Activated CD4-positive, alpha-beta T cell treated with anti-CD3 and anti-CD28 coated beads for 4 hours (primary cell): ENCODE results near the gene MTG1.
A peak's percentile ranks its signal among the peaks of the same experiment; 100 is the strongest.
"Not testable (repeated sequence)": the region's sequence is repeated elsewhere in the genome, so short reads cannot be mapped to it uniquely, and the experiment has no call there.

Source experiments
- DNase-seq, 2 donors: peaks; one replicate each; pipeline ENCODE4 v3.0.0-alpha.2; 2020

Gene MTG1

DNA sequence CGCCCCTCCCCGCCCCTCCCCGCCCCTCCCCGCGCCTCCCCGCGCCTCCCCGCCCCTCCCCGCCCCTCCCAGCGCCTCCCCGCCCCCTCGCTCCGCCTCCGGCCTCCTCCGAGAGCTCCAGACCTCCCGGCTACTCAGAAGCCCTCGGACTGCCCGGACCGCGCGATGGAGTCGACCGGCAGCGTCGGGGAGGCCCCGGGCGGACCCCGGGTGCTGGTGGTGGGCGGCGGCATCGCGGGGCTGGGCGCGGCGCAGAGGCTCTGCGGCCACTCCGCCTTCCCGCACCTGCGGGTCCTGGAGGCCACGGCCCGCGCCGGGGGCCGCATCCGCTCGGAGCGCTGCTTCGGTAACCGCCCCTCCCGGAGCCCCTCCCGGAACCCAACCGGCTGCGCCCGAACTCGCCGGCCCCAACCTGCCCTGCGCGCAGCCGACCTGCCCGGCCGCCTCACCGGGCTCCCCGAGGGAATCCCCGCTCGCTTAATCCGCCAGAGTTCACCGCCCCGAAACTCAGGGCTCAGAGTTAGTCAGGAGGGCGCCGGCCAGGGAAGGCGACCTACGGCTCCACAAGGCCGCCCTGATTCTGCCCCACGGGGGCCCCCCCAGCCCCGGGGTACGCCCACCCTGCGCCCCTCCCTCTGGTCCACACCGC lies 14.7 kb upstream of the MTG1 start, which contains the start of gene PAOX:
TSS of gene PAOX (plus strand) at position 111 of the 649 bp plus-strand sequence. CDS start at position 166, 55 bp downstream.
- peak; percentile 57 to 60 for DNase-seq

DNA sequence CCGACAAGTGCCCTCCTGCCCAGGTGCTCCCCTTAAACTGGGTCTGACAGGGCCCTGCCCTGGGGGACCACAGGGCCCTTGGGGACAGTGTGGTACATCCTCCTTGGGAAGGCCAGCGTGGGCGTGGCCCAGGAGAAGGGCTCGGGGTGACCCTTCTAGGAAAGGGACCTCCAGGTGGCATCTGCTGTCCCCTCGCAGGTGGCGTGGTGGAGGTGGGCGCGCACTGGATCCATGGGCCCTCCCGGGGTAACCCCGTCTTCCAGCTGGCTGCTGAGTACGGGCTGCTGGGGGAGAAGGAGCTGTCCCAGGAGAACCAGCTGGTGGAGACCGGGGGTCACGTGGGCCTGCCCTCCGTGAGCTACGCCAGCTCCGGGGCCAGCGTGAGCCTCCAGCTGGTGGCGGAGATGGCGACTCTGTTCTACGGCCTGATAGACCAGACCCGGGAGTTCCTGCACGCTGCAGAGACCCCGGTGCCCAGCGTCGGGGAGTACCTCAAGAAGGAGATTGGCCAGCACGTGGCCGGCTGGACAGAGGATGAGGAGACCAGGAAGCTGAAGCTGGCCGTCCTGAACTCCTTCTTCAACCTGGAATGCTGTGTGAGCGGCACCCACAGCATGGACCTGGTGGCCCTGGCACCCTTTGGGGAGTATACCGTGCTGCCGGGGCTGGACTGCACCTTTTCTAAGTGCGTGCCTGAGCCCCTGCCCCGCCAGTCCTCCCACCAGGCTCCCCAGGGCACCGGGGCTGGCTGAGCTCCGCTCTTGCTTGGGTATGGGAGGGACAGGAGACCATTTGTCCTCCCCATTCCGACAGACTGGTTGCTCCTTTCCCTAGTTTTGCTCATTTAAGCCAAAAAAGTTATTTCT lies 13.9 kb upstream of the MTG1 start:
- DNase-seq, result no peak

DNA sequence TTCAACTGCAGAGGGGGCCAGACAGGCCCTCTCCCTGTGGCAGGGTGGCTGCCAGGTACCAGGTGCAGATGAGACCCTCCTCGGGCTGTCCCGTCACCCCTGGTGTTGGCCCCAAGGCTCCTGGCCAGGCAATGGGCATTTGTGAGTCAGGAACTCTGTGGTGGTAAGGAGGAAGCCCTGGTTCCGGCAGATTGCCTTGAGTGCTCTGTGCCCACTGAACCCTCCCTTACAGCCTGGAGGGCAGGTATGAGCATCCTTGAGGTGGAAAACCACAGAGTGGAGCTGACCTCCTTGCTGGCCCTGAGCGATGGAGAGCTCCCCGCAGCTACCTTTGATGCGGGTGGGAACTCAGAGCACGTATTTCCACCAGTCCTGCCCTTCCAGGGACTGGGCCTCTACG lies 12.9 kb upstream of the MTG1 start:
- DNase-seq, result no peak

DNA sequence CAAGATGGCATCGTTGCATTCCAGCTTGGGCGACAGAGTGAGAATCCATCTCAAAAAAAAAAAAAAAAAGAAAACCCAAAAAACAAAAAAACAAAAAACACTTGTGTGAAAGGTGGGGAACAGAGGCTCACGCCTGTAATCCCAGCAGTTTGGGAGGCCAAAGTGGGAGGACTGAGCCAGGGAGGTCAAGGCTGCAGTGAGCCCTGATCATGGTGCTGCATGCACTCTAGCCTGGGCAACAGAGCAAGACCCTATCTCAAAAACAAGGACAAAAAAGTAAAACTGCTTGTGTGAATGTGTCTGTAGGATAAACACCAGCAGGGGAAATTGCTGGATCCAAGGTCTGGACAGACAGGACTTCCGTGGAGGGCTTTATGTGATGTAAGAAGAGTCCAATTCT lies 10.4 kb upstream of the MTG1 start:
- no peak for DNase-seq

DNA sequence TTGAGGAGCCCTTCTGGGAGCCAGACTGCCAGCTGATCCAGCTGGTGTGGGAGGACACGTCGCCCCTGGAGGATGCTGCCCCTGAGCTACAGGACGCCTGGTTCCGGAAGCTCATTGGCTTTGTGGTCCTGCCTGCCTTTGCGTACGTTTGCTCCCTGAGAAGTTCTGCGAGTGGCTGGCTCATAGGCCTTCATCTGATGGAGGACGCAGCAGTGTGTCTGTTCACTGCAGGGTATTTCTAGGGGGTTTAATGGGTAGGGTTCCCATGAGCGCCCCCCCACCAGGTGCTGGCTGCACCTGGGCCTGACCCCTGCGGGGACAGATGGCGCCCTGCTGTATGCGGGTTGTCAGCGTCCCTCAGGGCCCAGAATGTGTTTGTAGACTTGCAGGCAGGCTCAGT lies 9.9 kb upstream of the MTG1 start:
- no peak for DNase-seq

DNA sequence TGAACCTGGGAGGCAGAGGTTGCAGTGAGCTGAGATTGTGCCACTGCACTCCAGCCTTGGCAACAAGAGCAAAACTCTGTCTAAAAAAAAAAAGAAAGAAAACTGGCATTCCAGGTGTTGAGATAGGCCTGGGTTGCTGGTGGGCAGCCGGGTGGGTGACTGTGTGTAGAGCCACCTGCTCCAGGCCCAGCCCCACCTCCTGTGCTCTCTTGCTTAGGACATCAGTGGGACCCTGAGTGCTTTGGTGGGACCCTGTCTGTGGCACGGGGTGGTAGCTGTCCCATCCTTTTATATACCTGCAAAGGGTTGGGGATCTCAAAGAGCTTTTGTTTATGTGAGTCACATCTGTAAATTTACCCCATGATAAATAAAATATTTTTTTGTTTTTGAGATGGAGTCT lies 8.7 kb upstream of the MTG1 start:
- no peak for DNase-seq

DNA sequence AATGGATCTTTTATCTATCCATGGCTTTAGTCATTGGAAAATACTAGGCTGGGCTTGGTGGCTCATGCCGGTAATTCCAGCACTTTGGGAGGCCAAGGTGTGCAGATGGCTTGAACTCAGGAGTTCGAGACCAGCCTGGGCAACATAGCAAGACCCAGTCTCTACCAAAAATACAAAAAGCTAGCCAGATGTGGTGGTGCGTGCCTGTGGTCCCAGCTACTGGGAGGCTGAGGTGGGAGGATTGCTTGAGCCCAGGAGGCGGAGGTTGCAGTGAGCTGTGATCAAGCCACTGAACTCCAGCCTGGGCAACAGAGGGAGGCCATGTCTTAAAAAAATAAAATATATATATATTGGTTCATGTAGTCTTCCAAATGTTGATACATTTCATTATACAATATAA lies 7.0 kb upstream of the MTG1 start:
- not testable (repeated sequence) for DNase-seq

DNA sequence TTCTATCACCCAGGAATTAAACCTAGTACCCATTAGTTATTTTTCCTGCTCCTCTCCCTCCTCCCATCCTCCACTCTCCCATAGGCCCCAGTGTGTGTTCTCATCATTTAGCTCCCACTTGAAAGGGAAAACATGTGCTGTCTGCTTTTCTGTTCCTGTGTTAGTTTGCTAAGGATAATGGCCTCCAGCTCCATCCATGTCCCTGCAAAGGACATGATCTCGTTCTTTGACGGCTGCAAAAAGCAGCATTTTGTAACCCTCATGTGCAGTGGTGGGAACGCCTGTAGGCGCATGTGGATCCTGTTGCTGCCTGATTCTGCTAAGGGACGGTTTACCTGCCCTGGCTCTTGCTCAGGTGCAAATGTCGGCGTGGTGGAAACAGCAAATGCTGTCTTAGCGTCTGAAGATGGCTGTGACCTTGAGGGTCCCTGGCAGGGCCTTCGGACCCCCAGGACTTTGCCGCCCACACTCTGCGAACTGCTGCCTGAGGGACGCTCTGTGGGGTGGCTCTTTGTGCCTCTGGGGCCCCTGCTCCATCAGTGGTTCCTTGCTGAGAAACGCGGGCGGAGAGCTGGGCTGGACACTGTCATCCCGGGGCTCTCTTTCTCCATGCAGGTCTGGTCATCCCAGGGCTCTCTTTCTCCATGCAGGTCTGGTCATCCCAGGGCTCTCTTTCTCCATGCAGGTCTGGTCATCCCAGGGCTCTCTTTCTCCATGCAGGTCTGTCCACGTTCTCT lies 5.6 kb upstream of the MTG1 start:
- DNase-seq, result no peak

DNA sequence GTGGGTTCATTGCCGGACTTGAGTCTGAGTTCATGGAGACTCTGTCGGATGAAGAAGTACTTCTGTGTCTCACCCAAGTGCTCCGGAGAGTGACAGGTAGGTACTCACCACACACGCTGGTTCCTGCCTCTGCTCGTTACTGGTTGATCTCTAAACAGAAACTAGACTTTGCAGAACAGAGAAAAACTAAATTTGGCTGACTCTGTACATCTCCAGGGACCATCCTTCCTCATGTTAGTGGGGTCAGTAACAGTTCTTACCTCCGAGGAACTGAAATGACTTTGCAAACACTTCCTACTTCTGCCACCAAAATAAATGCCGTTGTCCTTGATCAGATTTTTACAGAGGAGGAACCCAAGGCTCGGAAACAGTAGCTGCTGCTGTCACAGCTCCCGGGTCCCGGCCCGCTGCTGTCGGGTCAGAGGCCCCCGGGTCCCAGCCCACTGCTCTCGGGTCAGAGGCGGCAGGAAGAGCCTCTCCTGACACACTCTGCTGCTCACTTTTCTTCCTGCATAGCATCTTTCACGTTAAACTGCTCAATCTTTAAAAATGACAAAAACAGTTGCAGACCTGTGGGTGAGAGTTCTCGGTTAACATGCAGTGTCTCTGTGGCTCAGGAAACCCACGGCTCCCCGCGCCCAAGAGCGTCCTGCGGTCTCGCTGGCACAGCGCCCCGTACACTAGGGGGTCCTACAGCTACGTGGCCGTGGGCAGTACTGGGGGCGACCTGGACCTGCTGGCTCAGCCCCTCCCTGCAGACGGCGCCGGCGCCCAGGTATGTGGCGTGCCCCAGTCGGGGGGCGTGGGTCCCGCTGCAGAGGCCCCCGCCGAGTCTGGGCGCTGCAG lies 4.8 kb upstream of the MTG1 start:
- DNase-seq, result peak in 1 of 2 donors; percentile 36

DNA sequence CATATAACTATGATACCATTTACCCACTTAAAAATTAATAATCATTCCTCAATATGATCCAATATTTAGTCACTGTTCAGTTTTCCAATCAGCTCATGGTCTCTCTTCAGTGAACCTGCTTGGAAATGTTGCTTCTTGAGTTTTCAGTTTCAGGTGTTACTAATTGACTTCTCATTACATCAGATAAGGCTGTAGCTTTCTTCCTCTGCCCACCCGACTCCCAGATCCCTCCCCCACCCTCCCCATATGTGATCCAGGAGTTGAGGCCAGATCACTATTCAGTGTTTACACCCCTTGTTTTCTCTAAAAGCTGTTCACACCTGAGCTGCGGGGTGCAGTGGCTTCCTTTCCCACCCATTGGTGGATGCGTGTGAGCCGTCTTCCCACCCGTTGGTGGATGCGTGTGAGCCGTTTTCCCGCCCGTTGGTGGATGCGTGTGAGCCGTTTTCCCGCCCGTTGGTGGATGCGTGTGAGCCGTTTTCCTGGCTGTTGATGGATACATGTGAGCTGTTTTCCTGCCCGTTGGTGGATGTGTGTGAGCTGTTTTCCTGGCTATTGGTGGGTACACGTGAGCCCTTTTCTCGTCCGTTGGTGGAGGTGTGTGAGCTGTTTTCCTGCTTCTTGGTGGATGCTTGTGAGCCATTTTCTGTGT lies 3.2 kb upstream of the MTG1 start:
- no peak for DNase-seq

DNA sequence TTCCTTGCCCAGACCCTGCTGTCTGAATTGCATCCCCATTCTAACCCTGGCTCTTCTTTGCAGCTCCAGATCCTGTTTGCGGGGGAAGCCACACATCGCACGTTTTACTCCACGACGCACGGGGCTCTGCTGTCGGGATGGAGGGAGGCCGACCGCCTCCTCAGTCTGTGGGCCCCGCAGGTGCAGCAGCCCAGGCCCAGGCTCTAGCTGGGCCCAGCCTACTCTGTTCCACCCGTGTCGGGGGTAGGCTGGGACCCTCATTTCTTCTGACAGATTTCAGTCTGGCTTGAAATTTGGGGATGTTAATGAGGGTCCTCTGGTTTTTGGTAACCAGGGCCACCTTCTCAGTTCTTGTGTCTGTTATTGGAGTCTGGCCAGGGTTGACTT lies 2.7 kb upstream of the MTG1 start:
- no peak for DNase-seq

DNA sequence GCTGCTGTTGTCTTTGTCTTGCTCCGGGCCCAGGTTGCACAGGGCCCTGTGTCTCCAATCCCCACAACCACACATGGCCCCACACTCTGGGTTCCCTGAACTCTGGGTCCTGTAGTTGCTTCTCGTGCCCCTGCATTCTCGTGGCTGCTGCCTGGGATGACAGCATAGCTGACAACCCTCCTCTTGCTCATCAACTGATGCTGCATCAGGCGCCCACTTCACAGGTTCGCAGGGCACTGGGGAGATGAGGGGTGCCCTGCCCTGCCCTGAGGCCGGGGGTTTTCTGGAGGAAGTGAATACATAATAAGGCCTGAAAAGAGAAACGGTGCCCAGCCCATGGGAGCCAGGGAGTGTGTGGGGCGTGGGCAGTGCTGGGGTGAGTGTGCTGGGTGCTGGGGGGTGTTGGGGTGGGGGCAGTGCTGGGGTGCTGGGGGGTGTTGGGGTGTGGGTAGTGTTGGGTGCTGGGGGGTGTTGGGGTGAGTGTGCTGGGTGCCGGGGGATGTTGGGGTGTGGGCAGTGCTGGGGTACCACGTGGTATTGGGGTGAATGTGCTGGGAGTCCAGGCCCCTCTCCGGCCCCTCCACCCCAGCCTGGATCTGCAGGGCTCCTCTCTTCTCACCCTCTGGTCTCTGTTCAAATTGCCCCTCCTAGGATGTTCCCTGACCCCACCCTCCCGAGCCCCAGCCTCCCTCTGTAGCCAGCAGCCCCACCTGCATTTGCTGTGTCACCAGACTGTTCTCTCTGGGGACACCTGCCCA lies 2.0 kb upstream of the MTG1 start:
- no peak for DNase-seq

DNA sequence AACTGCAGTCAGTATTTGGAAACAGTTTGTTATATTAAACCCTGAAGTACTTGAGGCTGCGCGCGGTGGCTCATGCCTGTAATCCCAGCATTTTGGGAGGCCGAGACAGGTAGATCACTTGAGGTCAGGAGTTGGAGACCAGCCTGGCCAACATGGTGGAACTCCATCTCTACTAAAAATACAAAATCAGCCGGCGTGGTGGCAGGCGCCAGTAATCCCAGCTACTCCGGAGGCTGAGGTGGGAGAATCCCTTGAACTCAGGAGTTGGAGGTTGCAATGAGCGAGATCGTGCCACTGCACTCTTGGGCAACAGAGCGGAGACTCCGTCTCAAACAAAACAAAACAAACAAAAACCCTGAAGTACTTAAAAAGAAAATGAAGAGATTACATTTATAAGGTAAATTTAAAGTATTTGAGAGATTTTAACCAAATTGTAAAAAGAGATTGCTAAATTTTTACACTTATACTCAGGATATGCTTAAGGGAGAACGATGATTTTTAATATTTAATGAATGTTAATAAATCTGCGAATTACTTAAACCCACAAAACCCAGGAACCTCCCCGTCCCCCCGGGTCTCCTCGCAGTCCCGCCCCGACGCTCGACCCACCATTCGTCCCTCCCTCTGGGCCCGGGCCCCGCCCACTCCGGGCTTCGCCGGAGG lies 425 bp upstream of the MTG1 start:
- peak in 1 of 2 donors; percentile 93 for DNase-seq

DNA sequence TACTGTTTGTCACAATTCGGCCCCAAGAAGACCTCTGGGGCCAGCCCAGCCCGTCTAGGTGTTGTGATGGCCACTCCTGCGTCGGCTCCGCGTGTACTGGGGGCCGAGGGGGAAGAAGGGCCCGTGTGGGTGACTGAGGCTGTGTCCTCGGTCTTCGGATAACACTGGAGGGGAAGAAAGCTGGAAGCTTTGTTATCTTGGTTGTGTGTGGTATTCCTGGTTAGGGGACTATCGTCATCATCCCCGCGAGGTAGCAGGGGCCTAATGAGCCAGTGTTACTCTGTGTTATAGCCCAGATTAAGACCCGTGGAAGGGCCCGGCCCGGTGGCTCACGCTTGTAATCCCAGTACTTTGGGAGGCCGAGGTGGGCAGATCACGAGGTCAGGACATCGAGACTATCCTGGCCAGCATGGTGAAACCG lies 854 bp downstream of the MTG1 start:
- no peak for DNase-seq

DNA sequence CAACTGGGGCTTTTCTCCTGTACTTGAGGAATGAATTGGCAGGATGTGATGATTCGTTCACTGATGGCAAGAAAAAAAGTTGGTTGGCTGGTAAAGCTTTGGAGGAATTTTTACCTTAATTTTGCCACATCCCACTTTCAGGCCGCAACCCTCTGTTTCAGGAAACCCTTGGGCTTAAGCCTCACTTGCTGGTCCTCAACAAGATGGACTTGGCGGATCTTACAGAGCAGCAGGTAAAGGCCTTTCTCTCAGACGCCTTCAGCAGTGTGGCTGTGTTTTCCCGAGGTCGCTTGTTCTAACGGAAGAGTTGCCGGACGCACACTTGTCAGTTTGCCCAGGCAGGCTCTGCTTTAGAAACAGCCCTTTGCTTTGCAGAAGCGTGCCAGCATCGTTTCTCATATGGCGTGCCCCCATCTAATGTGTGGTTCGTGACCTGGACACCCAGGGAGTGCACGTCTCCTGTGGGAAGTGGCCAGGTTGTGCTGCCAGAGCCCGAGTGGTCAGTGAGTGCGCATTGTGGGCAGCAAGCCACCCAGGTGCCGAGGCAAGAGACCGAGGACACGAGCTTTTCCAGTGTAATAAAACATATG lies 2.2 kb downstream of the MTG1 start:
- no peak for DNase-seq

DNA sequence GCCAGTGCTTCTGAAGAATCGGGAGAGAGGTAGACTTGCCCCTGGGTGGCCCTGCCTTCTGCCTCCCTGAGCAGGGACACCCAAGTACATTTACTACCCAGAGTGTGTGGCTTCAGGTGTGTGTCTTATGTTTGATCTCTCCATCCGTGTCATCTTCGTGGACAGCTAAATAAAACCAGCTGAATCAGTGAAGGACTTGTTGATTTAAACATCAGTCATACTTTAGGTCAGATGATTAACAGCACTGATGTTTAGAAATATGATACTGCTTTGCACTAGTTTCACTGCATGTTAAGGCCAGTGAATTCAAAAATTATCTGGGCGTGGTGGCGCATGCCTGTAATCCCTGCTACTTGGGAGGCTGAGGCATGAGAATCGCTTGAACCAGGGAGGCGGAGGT lies 4.0 kb downstream of the MTG1 start:
- no peak for DNase-seq

DNA sequence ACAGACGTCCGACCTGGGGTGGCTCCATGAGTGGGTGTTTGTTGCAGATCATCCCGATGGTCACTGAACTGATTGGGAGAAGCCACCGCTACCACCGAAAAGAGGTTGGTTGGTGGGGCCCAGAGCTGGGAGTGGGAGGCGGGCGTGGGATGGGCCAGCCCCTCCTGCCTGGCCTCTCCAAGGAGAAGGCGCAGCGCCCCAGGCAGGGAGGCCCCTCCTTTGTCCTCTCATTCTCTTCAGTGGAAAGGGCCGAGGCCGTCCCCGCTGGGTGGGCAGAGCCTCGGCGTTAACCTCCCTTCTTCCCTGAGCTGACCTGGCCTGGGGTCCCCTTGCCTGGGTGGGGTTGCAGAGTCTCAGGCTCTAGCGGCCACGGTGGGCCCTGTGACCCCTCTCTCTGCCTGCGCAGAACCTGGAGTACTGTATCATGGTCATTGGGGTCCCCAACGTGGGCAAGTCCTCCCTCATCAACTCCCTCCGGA lies 5.2 kb downstream of the MTG1 start:
- no peak for DNase-seq

DNA sequence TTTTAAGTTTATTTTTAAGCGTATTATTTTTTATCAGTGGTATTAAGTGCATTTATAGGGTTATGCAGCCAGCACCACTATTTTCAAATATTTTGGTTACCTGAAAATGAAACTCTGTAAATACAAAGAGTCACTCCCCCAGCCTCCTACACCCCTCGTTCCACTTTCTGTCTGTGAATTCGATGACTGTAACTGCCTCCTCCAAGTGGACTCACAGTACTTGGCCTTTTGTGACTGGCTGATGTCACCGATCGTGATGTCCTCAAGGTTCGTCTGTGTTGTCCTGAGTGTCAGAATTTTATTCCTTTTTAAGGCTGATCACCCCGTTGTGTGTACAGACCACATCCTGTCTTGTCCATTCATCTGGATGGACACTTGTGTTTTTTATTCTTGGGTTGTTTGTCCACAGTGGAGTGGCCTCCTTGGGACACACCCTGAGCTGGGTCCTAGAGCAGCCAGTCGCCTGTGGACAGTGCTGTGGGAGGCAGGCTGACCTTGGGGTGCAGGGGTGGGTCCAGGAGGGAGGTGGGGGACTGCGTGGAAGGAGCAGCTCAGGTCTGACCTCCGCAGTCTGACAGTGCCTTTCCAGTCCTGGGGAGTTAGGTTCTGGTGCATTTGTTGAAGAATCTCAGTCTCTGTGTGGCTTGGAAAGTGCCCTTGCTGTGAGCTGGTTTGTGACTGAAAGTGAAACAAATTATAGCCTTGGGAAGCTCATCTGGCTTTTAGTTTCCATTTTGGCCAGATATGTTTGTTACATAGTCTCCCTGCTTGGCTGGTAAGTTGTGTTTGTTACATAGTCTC lies 6.9 kb downstream of the MTG1 start:
- no peak for DNase-seq

DNA sequence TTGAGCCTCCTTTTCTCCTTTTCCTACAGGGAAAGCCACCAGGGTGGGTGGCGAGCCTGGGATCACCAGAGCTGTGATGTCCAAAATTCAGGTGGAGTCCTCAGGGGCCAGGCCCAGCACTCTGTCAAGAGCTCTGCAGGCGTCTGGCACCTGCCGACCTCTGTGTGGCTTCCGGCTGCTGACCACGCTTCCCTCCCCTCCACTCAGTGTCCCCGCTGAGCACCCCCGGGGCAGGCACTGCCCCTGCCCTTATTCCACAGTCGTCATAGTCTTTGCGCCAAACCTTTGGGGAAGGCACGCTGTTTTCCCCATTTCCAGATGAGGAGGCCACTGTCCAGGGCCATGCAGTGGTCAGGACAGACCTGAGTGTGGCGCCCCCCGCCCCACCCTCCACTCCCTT lies 7.5 kb downstream of the MTG1 start:
- no peak for DNase-seq
